OCI-LY1 (cell line): ENCODE results near the gene ACOD1.

Source experiments
- H2AFZ ChIP-seq: fragments of 200-600 bp; sonication (generic), shearing (Covaris generic); 2 replicates; pipeline ENCODE4 v1.6.0; 2014; ENCODE audit warnings: antibody characterized with exemption, mild to moderate bottlenecking, low read length
- H3F3A ChIP-seq: fragments of 200-600 bp; sonication (generic), shearing (Covaris generic); 2 replicates; pipeline ENCODE4 v1.6.0; 2014; ENCODE audit warnings: mild to moderate bottlenecking, antibody characterized with exemption, low read length, moderate library complexity; ENCODE audit not compliant: insufficient read depth
- H3K27ac ChIP-seq: fragments of 200-600 bp; sonication (generic); 2 replicates; pipeline ENCODE4 v1.5.1; 2014; ENCODE audit warnings: low read length, mixed run types, mild to moderate bottlenecking, low read depth; ENCODE audit not compliant: poor library complexity, severe bottlenecking
- H3K27me3 ChIP-seq: fragments of 200-600 bp; sonication (generic); 2 replicates; pipeline ENCODE4 v1.6.0; 2014; ENCODE audit warnings: antibody characterized with exemption, mild to moderate bottlenecking, low read length, moderate library complexity; ENCODE audit not compliant: insufficient read depth
- H3K36me3 ChIP-seq: fragments of 200-600 bp; sonication (generic); 2 replicates; pipeline ENCODE4 v1.6.1; 2014; ENCODE audit warnings: mild to moderate bottlenecking, antibody characterized with exemption, low read length, moderate library complexity, mixed read lengths; ENCODE audit not compliant: insufficient read depth
- H3K4me1 ChIP-seq: fragments of 200-600 bp; sonication (generic); 2 replicates; pipeline ENCODE4 v1.5.1; 2014; ENCODE audit warnings: mild to moderate bottlenecking, low read length, moderate library complexity; ENCODE audit not compliant: insufficient read depth, severe bottlenecking
- H3K4me2 ChIP-seq: fragments of 200-600 bp; sonication (generic), shearing (Covaris generic); 2 replicates; pipeline ENCODE4 v1.6.1; 2014; ENCODE audit warnings: low read length
- H3K4me3 ChIP-seq: fragments of 200-600 bp; sonication (generic); 2 replicates; pipeline ENCODE4 v1.5.1; 2014; ENCODE audit warnings: low read length, low read depth, mild to moderate bottlenecking, mixed read lengths; ENCODE audit not compliant: poor library complexity, severe bottlenecking
- H3K79me2 ChIP-seq: fragments of 200-600 bp; shearing (Covaris generic); 2 replicates; pipeline ENCODE4 v1.6.1; 2016; ENCODE audit warnings: mixed run types, low read length, mixed read lengths; ENCODE audit not compliant: insufficient read depth
- H3K9ac ChIP-seq: fragments of 200-600 bp; sonication (generic), shearing (Covaris generic); 2 replicates; pipeline ENCODE4 v1.6.1; 2014; ENCODE audit warnings: mild to moderate bottlenecking, low read length, mixed read lengths
- H3K9me2 ChIP-seq: fragments of 200-600 bp; sonication (generic), shearing (Covaris generic); 2 replicates; pipeline ENCODE4 v1.6.1; 2014; ENCODE audit warnings: low read depth, mild to moderate bottlenecking, low read length, mixed read lengths
- H3K9me3 ChIP-seq: fragments of 200-600 bp; shearing (Covaris generic); 2 replicates; pipeline ENCODE4 v1.6.1; 2014; ENCODE audit warnings: low read length, mixed read lengths
- H4K20me1 ChIP-seq: fragments of 200-600 bp; sonication (generic), shearing (Covaris generic); 2 replicates; pipeline ENCODE4 v1.6.0; 2016; ENCODE audit warnings: mild to moderate bottlenecking, low read length; ENCODE audit not compliant: insufficient read depth
- CTCF ChIP-seq: fragments of 200-600 bp; sonication (generic), shearing (Covaris generic); IDR thresholded peaks from 2 replicates; pipeline ENCODE4 v1.5.1; 2017; ENCODE audit warnings: mild to moderate bottlenecking, antibody characterized with exemption, low read length, moderate library complexity, mixed read lengths
- EZH2 ChIP-seq: fragments of 200-600 bp; sonication (generic), shearing (Covaris generic); IDR thresholded peaks from 2 replicates; pipeline ENCODE4 v1.8.0; 2017; ENCODE audit warnings: borderline replicate concordance, mixed run types, mild to moderate bottlenecking, antibody characterized with exemption, low read length, moderate library complexity, mixed read lengths

The ACOD1 gene

GRCh38 chr13:76928456-76928855 lies 19.9 kb upstream of the ACOD1 start:
- H3K27me3 ChIP-seq, result no peaks in the 10 kb centered on the region
- no peak overlapping the region for H3K4me2 ChIP-seq
- no peak overlapping the region for H3K27ac ChIP-seq
- no peaks in the 10 kb centered on the region for H3K9me2 ChIP-seq
- H3K36me3 ChIP-seq, result no peaks in the 10 kb centered on the region
- H3K4me3 ChIP-seq, result no peak overlapping the region
- no peaks in the 10 kb centered on the region for H3K79me2 ChIP-seq
- H3F3A ChIP-seq, result no peaks in the 10 kb centered on the region
- TF ChIP-seq EZH2 (no peak), CTCF (no peak)
- no peaks in the 10 kb centered on the region for H3K4me1 ChIP-seq
- no peaks in the 10 kb centered on the region for H3K9me3 ChIP-seq
- H2AFZ ChIP-seq, result no peak overlapping the region
- H3K9ac ChIP-seq, result no peak overlapping the region
- H4K20me1 ChIP-seq, result no peaks in the 10 kb centered on the region

- H3K9me3 ChIP-seq, result no peaks in the 10 kb centered on the region
- H3K36me3 ChIP-seq, result no peaks in the 10 kb centered on the region
- H3K4me3 ChIP-seq, result no peak overlapping the region
- H3K4me1 ChIP-seq, result no peaks in the 10 kb centered on the region
- no peaks in the 10 kb centered on the region for H3K27me3 ChIP-seq
- no peak overlapping the region for H2AFZ ChIP-seq
- no peaks in the 10 kb centered on the region for H3K79me2 ChIP-seq
- no peaks in the 10 kb centered on the region for H3F3A ChIP-seq
- H3K9ac ChIP-seq, result no peak overlapping the region
- no peaks in the 10 kb centered on the region for H4K20me1 ChIP-seq
- no peak overlapping the region for H3K4me2 ChIP-seq
- no peaks in the 10 kb centered on the region for H3K9me2 ChIP-seq
- no peak overlapping the region for H3K27ac ChIP-seq
- TF ChIP-seq EZH2 (no peak), CTCF (no peak)
Observed at GRCh38 chr13:76929320-76929719, 19.0 kb upstream of the ACOD1 start.

GRCh38 chr13:76929851-76930374 lies 18.4 kb upstream of the ACOD1 start:
- no peaks in the 10 kb centered on the region for H3F3A ChIP-seq
- no peaks in the 10 kb centered on the region for H3K9me3 ChIP-seq

More at GRCh38 chr13:76929851-76930374, 18.4 kb upstream of the ACOD1 start:
- Histone ChIP-seq H3K27me3 (no peaks in the 10 kb centered on the region), H3K79me2 (no peaks in the 10 kb centered on the region), H3K27ac (no peak overlapping the region), H3K36me3 (no peaks in the 10 kb centered on the region), H3K9ac (no peak overlapping the region), H3K9me2 (no peaks in the 10 kb centered on the region), H4K20me1 (no peaks in the 10 kb centered on the region), H3K4me2 (no peak overlapping the region), H3K4me1 (no peaks in the 10 kb centered on the region), H2AFZ (no peak overlapping the region), H3K4me3 (no peak overlapping the region)
- TF ChIP-seq EZH2 (no peak), CTCF (no peak)
